ENCODE measurements around the gene WNT6. TPM values are rescaled to one million over a fixed set of nuclear protein-coding genes. Genes with fewer than 3 reads are reported as not detected.

The WNT6 gene
- total RNA-seq, 4 donors from 2014 or later, result 1.3 to 4.2 (median 4.0) TPM

DNA sequence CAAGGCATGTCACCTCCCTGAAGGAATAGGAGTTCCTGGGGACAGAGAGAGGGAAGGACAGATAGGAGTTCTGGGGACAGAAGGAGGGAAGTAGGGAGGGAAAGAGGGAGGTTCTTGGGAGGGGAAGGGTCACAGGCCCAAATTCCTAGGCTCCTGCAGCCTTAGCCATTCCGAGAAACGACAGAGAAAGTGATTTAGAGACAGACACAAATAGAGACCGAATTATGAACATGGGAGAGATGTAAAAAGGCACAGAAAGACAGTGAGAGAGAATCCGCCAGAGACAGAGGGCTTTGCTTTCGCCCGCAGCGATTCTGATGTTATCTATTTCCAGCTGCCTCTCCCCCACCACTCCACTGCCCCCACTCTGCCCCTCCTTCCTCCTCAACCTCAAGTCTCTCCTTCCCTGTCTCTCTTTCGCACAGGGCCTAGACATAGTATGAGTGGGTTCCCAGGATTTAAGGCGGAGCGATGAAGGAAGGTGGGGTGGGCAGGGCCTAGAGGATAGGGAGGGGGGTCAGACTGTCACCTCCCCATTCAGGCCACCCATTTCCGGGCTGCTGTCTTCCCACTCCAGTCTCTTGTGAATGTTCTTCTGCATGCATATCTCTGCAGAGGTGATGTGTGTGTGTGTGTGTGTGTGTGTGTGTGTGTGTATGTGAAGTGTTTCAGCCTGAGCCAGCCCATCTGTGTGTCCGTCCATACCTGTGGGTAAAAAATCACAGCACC lies 3.3 kb upstream of the WNT6 start:
- TF ChIP-seq POLR2A (IDR thresholded peaks at IDR 0.05), result no peak
- TF ChIP-seq POLR2AphosphoS5 (IDR thresholded peaks at IDR 0.05), result no peak
- TF ChIP-seq, protein P1, sequence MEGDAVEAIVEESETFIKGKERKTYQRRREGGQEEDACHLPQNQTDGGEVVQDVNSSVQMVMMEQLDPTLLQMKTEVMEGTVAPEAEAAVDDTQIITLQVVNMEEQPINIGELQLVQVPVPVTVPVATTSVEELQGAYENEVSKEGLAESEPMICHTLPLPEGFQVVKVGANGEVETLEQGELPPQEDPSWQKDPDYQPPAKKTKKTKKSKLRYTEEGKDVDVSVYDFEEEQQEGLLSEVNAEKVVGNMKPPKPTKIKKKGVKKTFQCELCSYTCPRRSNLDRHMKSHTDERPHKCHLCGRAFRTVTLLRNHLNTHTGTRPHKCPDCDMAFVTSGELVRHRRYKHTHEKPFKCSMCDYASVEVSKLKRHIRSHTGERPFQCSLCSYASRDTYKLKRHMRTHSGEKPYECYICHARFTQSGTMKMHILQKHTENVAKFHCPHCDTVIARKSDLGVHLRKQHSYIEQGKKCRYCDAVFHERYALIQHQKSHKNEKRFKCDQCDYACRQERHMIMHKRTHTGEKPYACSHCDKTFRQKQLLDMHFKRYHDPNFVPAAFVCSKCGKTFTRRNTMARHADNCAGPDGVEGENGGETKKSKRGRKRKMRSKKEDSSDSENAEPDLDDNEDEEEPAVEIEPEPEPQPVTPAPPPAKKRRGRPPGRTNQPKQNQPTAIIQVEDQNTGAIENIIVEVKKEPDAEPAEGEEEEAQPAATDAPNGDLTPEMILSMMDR (IDR thresholded peaks at IDR 0.05), result no peak
- no peak for TF ChIP-seq EP300 (IDR thresholded peaks at IDR 0.05)
- Histone ChIP-seq H3K36me3 (no peaks in the 10 kb centered on the region), H3K27ac (no peak overlapping the region), H3K9me3 (no peaks in the 10 kb centered on the region), H3K27me3 (peaks cover 97% of the 10 kb centered on the region), H3K4me3 (no peak overlapping the region), H3K4me1 (peaks cover 0 to 30% (median 15%) of the 10 kb centered on the region in 3 donors)
- no peak for ATAC-seq
- WGBS, 2 donors (ENCODE audit: low coverage in 1 of 2), result 28 to 36% methylated on average over 5 to 7 of the region's 12 CpGs

DNA sequence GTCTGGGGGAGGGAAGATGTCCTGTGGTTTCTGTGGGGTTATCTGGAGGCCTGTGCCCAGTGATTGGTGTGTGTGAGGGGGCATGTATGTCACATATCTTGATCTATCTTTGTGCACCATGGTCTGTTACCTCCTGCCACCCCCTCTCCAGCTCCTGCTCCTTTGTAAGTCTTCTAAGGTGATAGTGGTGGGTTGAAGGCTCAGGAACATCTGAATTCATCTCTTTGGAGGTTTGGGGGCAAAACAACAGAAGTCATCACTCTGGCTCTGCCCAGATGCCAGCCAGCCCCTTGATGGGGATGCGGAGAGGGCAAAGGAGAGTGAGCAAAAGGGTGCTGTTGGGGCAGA lies 2.7 kb upstream of the WNT6 start:
- peaks cover 0 to 32% (median 15%) of the 10 kb centered on the region in 3 donors for H3K4me1 ChIP-seq
- no peak for TF ChIP-seq EP300 (IDR thresholded peaks at IDR 0.05)
- TF ChIP-seq, protein P1 (IDR thresholded peaks at IDR 0.05), result no peak

DNA sequence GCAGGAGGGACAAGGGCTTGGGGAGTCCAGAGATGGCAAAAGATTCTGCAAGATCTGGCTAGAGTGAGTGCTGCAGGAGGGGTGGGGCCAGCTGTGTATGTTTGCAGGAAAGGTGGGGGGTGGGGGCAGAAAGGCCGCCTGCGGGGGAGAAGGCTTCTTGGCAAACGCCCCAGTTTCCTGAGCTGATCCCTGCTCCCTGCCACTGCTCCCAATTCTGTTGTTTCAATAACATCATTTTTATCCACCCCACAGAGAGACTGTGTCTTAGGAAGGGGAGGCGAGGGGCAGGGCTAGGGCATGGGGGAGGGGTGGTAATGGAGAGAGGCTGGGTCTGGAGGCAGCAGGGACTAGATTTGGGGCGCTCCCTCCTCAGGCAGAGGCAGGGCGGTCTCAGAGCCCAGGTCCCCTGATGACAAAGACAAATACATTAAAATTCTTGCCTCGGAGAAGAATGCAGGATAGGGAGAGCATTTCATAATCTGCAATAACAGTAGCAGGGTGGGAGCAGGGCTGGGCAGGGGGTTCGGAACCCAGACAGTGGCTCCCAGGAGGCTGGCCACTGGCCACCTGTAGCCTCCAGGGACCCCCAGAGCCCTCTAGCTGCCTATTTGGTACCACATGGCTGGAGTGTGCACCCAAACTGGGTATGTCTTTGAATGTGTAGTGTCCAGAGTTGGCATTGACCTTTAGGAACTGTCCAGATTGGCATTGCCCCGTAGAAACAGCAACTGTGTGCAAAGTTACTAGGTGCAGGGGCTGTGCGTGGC lies 2.1 kb upstream of the WNT6 start:
- H3K27me3 ChIP-seq, result peaks cover 97% of the 10 kb centered on the region
- TF ChIP-seq POLR2AphosphoS5 (IDR thresholded peaks at IDR 0.05) (no peak), POLR2A (IDR thresholded peaks at IDR 0.05) (no peak), EP300 (IDR thresholded peaks at IDR 0.05) (no peak)
- TF ChIP-seq, protein P1 (IDR thresholded peaks at IDR 0.05), result no peak
- no peak overlapping the region for H3K27ac ChIP-seq
- H3K36me3 ChIP-seq, result no peaks in the 10 kb centered on the region
- no peak for ATAC-seq
- no peak overlapping the region for H3K4me3 ChIP-seq
- 13 to 23% methylated on average over 5 of the region's 10 CpGs for WGBS, 2 donors (ENCODE audit: low coverage in 1 of 2)
- H3K9me3 ChIP-seq, result no peaks in the 10 kb centered on the region
- peaks cover 0 to 32% (median 15%) of the 10 kb centered on the region in 3 donors for H3K4me1 ChIP-seq

More for the DNA sequence above, 2.7 kb upstream of the WNT6 start:
- no peak overlapping the region for H3K27ac ChIP-seq
- WGBS, 2 donors (ENCODE audit: low coverage in 1 of 2), result no CpG with 5 or more reads among the region's 1 CpG
- ATAC-seq, result no peak
- no peaks in the 10 kb centered on the region for H3K36me3 ChIP-seq
- H3K4me3 ChIP-seq, result no peak overlapping the region
- peaks cover 97% of the 10 kb centered on the region for H3K27me3 ChIP-seq
- no peaks in the 10 kb centered on the region for H3K9me3 ChIP-seq

DNA sequence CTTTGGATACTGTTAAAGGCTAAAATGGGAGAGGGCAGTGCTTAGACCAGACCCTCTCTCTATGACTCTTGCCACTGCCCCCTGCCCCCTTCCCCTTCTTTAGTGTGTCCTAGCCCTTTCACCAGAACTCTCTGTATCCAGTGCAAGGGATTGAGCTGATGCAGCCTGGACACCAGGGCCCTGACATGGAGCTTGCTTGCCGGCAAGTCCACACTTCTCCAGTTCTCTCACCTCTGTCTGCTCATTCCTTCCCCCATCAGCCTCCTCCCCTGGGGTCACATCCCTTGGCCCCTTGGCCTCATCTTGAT lies 1.5 kb upstream of the WNT6 start:
- Histone ChIP-seq H3K36me3 (no peaks in the 10 kb centered on the region), H3K27me3 (peaks cover 97% of the 10 kb centered on the region), H3K27ac (no peak overlapping the region), H3K4me1 (peaks cover 0 to 32% (median 15%) of the 10 kb centered on the region in 3 donors), H3K9me3 (no peaks in the 10 kb centered on the region), H3K4me3 (no peak overlapping the region)
- WGBS, 2 donors (ENCODE audit: low coverage in 1 of 2), result 22 to 44% methylated on average over 1 of the region's 1 CpG
- no peak for ATAC-seq
- TF ChIP-seq EP300 (IDR thresholded peaks at IDR 0.05) (no peak), POLR2A (IDR thresholded peaks at IDR 0.05) (no peak), POLR2AphosphoS5 (IDR thresholded peaks at IDR 0.05) (no peak)
- TF ChIP-seq, protein P1 (IDR thresholded peaks at IDR 0.05), result no peak
